GM19468 (cell line): ENCODE data around the gene C1QBP.
"Not testable (repeated sequence)": the region's sequence is repeated elsewhere in the genome, so short reads cannot be mapped to it uniquely, and the experiment has no call there.

Experiments
- ATAC-seq: cut with Tn5 transposase; IDR thresholded peaks from one replicate; pipeline ENCODE4 v1.9.1; 2021; ENCODE audit warnings: mild to moderate bottlenecking, moderate library complexity, moderate number of reproducible peaks; ENCODE audit not compliant: unreplicated experiment; ENCODE audit errors: extremely low read depth

Gene C1QBP

DNA sequence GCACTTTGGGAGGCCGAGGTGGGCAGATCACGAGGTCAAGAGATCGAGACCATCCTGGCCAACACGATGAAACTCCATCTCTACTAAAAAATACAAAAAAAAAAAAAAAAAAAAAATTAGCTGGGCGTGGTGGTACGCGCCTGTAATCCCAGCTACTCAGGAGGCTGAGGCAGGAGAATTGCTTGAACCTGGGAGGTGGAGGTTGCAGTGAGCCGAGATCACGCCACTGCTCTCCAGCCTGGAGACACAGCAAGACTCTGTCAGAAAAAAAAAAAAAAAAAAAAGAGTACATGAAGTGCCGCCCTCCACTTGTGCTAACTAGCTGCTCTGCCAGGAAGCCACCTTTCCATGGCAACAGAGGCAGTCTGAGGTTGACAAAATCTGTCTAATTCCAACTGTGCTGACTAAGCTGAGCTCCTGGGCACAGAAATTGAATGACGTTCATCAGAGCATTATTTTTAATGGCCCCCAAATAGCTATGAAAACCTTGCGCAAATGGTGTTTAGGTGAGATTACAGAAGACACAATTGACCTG is 3.1 kb downstream of the C1QBP start:
- ATAC-seq, result not testable (repeated sequence)

DNA sequence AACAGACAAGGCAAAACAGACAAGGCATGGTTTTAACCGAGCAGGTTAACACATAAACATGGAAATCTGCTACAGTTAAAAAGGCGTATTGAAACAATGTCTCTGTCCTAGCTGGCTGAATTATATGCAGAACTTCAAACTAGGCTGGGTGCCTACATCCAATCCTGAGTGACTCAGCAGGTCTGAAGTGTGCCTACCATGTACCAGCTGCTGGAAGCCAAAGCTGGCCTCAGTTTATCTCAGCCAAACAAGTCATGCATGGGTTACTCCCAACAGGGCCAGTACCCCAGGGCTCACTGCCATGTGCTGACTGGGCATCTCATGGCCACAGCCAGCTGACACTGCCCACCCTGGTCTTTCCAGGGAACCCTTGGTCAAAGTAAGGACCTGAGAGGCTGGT is 4.0 kb downstream of the C1QBP start:
- ATAC-seq, result no peak

DNA sequence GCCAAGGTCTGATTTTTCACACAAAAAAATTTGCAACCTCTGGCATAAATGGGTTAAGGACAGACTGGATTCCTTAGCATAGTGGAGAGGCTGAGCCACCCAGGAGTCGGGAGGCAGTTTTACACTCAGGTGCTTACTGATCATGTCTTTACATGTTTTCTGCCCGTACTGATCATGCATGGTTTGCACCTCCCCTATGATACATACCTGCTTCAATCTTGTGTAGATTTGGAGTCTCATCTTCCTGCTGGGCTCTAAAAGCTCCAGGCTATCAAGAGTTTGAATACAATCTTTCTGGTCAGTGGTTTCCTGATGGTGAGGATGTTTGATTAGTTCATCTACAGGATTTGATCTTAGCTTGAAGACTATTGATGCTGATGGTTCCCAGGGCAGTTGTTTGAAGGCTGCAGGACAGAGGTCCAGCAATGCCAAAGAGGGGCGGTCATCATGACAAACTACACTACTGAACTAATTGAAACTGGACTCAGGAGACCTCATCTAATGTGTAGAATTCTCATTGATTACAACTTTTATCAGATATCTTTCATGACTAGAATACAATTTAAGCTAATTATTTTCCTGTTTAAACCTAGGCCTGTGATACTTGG is 6.9 kb downstream of the C1QBP start:
- ATAC-seq, result no peak

DNA sequence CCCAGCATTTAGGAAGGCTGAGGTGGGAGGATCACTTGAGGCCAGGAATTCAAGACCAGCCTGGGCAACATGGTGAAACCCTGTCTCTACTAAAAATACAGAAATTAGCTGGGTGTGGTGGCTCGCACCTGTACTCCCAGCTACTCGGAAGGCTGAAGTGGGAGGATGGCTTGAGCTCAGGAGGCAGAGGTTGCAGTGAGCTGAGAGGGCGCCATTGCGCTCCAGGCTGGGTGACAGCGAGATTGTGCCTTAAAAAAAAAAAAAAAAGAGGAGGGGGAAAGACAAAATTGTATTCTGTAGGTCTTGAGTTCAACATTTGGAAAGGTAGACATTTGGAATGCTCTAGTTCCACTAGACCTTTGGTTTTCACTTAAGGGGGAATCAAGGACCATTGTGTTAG is 7.7 kb downstream of the C1QBP start:
- not testable (repeated sequence) for ATAC-seq

DNA sequence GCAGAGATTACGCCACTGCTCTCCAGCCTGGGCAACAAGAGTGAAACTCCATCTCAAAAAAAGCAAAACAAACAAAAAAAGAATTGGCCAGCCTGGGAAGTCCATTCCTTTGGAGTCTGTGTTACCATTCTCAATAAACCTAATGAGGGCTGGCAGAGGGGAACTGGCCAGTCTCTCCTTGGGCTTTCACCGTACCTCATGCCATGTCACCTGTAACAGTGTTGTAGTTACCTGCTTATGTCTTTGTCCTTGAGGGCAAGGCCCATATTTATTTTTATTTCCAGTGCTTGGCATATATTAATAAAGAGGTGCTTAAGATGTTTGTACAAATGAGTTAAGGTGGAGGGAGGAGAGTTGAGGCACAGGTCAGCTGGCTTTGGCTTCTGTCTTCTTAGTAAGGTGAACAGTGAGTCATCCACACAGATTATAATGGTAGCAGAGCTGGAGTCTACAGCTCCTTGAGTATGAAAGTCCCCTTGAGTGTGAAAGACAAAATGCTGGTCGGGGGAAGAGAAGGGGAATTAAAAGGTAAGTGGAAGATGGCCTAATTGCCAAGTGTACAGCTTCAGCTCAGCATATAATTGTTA is 8.4 kb downstream of the C1QBP start:
- no peak for ATAC-seq

DNA sequence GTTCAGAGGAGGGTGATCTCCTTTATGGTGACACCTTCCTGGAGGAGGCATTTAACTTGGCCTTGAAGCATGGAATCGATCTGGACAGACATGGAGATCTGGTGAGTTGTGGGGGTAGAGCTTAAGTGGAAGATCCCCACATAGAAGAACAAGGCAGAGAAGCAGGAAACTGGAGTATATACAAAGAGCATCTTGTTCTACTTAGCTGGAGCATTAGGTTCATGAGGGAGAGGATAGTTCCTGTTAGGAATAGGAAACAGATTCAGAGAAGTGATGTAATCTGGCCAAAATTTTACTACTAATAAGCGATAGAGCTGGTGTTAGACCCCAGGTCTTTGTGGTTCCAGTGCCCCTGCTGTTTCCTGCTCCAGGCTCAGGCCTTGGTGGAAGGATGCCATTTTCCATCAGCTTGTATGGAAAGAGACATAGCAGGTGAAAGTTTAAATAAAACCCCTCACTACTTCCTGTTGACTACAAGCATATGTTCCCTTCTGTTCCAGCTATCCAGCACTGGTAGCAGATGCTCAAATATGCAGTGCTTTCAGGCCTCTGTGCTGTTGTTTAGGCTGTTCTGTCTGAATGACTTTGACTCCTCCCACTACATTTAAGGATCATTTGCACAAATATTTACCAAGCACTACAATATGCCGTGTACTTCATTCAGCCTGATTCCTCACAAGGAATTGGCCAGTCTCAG is 9.6 kb downstream of the C1QBP start:
- no peak for ATAC-seq

DNA sequence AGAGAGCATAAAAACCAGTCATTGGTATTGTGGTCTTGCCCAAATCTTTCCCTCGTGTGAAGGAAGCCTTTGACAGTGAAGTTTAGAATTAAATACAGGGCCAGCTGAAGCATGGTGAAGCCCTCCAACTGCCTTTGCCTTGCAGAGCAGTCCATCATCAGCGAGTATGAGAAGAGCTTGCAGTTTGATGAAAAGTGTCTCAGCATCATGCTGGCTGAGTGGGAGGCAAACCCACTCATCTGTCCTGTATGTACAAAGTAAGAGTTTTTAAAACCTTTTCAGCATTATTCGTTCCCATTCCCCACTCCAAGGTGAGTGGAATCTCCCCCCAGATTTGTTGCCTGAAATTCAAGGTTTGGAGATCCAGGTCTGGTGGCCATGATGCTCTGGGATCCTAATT is 13.1 kb downstream of the C1QBP start:
- ATAC-seq, result no peak

DNA sequence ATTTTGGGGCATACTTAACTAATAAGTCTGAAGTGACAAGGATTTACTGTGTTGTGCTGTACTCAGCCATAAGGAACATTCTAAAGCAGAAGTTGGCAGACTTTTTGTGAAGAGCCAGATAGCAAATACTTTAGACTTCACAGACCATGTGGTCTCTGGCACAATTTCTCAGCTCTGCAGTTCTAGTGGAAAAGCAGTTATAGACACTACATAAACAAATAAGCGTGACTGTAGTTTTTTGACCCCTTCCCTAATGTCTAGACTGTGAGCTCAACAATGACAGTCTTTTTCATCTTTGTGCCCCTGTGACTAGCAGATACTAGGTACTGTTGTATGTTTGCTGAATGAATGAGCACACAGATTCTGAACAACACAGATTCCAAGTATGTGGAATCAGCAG is 14.0 kb downstream of the C1QBP start:
- ATAC-seq, result no peak

DNA sequence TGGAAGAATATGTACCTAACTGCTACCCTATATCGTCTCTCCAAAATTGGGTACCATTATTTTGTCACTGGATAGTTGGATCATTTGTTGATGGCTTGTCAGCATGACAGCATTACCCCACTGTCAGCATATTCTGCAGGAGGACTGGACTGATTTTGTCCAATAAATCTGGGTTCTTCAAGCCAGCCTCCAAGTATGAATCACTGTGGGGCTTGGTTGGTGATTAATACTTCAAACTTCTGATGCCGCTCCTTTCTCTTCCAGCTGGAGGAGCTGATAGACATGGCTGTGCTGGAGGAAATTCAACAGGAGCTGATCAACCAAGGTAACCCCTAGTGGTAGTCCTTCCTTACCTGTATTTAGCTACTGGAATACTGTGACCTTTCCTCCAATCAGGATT is 16.4 kb downstream of the C1QBP start:
- ATAC-seq, result no peak

DNA sequence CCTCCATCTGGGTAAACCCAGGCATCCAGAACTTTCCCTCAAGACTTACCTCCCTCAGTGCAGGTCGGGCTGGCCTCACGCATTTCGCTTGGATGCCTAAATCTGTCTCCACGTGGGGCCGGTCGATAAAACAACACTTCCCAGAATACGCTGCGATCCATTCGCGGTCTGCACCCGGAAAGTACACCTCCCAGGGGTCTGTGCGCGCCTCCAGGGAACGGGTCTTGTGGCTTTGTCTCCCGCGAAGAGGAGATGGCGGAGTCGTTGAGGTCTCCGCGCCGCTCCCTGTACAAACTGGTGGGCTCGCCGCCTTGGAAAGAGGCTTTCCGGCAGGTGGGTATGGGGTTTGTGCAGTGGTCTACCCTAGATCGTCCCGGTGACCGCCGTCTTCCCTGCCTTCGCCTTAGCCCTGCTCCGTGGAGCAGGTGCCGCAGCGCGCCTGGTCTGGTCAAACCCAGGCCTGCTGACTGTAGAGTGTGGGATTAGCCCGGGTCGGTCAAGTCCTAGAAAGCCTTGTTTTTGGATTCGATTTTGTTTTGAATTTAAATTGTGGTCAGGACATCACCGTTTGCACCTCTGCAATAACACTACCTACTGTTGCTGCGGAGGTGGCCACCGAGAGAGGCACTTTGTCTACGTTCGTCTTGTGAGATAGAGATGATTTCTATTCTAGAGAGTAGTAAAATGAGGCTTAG is 18.8 kb downstream of the C1QBP start, which contains the start of gene RPAIN:
TSS of gene RPAIN (plus strand) at position 224 of the 695 bp plus-strand sequence. CDS start at position 253, 29 bp downstream.
- peak; percentile 19 for ATAC-seq

DNA sequence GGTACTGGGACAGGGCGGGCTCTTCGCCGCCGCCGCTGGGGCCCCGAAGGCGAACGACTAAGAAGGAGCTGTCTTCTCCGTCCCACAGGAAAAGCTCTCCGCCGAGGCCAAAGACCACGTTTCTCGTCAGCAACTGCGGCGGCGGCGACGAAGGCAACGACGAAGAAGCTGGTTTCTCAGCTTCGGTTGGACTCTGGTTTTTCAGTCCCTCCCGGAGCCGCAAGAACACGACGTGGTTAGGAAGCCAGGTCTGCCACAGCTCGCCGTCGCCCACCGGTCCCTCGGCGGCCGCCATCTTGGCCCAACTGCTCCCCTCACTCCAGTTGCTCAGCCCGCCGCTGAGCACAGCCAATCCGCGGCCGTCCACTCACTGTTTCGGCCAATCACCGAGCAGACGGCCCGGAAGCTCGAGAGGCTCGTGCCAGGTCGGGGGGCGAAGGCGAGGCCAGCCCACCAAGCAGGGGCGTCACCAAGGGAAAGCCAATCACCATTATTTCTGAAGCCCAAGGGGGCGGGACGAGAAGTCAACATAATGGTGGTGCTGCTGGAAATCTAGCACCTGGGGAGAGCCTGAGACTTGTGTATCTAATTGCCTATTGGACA is 19.5 kb downstream of the C1QBP start, which contains the start of gene NUP88:
TSS of gene NUP88 (minus strand) at position 307 of the 603 bp plus-strand sequence. CDS start at position 295, 12 bp downstream.
- peak; percentile 53 for ATAC-seq

DNA sequence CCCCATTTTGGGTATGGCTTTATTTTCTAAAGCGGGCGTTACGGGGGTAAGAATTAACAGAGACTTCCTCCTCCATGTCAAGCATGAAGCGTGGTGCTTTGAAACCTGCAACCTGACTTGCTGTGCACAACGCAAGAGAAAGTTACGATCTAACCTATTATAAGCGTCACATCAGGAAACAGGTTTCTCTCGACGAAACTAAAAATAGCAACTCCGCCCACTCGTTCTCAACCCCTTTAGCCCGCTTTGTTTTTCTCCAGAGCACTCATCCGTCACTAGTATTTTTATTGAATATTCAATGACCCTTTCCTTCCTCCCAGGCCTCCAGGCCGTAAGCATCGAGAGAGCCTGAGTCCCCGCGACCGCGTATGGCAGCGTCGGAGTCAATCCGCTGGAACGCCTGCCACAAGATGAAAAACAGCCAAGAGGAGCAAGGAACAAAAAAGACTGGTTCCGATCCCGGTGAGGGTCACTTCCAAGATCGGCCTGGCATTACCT is 20.0 kb downstream of the C1QBP start:
- ATAC-seq, result no peak

DNA sequence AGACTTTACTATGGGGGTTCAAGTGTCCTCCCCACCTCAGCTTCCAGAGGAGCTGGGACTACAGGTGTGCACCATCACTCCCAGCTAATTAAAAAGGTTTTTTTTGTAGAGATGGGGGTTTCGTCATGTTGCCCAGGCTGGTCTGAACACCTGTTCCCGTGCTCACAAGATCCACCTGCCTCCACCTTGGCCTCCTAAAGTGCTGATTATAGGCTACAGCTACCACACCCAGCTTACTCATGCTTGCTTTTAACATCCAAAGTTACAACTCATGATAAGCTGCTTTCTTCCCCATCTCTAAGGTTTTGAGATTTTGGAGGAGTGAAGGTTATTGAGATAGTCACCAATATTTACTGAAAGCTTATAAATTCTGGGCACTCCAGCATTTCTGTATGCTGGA is 22.1 kb downstream of the C1QBP start:
- no peak for ATAC-seq

DNA sequence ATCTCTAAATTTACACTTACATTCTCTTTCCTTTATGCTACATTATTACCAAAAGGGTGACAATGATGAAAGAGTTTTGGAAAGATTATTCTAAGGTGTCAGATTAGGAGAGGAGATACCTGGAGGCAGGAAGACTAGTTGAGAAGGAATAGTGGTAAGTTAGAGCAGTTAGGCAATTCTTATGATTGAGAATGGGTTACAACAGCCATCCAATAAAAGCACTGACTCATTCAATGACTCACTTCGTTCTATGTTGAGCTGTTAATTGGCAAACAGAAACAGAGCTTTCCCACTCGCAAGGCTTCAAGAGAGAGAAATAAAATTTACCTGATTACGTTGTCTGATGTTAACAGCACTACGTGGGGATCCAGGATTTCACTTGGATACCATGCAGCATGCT is 25.3 kb downstream of the C1QBP start:
- no peak for ATAC-seq

DNA sequence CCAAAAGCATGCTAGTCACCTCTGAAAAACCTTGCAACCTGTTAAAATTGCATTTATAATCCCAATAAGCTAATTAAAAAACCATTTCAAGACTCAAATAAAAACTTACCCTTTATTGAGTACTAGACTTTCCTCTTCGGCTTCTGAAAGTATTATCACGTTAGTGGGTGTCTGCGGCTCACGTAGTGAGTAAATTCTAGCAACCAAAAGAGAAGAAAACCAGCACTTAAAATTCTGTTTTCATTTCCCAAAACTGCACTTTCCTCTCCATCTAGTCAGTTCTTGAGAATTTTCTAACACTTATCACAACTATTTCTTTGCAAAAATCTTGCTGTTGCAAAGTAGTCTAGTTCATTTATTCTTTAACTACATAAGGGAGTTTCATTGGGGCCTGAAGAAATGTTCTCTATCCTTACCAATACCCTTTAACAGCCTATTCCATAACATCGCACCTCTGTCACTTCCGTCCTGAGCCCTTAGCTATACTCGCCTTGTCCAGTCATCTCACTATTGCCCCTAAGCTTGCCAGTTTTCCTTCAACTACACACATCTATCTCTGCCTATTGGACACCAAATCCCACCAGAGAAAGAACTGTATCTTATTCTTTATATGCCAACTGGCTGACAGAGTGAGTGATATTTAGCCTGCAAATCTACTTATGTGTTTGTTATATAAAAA is 28.2 kb downstream of the C1QBP start:
- no peak for ATAC-seq

DNA sequence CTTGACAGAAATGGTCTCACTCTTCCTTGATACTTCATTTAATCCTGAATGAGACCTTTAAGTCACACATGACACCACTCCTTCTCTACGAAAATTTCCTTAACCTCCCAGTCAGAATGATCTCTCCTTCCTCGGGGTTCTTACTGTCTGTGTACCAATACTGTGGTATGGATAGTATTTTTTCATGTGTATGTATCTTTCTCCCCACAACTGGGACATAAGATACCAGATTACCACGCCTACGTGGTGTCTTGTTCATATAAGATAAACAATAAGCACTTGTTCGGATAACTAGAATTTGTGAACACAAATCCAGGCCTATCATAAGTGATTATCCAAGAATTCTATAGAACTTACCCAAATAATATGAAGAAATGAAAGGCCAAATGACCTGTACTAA is 30.8 kb downstream of the C1QBP start:
- no peak for ATAC-seq

DNA sequence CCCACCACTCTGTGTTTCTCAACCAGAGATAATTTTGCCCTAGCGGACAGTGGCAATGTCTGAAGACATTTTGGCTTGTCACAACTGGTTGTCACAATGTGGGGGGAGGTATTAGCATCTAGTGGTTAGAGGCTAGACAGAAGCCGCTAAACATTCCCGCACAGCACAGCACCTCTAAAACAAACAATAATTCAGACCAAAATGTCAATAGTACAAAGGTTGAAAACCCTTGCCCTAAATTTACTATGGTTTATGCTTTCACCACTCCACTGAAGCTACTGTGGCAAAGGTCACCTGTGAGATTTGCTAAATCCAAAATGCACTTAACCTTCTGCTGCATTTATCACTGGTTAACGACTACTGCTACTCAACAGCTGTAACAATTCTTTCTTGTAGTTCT is 33.6 kb downstream of the C1QBP start:
- ATAC-seq, result no peak

DNA sequence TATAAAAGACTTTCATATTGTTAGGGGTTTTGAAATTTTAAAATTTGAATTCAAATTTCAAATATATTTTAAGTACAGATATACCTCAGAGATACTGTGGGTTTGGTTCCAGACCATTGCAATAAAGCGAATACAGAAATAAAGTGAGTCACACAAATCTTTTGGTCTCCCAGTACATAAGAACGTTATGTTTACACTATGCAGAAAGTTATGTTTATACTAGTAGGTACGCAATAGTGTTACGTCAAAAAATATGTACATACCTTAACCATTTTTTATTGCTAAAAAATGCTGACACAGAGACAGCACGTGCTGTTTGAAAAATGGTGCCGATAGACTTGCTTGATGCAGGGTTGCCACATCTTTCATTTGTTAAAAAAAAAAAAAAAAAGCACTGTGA is 39.2 kb downstream of the C1QBP start:
- no peak for ATAC-seq

DNA sequence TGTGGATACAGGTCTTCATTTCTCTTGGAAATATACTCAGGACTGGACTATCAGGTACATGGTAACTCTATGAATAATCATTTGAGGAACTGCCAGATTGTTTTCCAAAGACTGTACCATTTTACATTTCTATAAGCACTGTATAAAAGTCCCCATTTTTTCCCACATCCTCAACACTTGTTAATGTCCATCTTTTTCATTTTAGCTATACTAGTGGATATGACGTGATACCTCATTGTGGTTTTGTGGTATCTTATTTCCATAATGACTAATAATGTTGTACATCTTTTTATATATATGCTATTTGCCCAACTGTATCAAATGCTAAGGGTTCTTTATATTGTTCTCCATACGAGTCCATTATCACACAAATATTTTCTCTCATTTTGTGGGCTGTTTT is 42.3 kb downstream of the C1QBP start:
- ATAC-seq, result no peak

DNA sequence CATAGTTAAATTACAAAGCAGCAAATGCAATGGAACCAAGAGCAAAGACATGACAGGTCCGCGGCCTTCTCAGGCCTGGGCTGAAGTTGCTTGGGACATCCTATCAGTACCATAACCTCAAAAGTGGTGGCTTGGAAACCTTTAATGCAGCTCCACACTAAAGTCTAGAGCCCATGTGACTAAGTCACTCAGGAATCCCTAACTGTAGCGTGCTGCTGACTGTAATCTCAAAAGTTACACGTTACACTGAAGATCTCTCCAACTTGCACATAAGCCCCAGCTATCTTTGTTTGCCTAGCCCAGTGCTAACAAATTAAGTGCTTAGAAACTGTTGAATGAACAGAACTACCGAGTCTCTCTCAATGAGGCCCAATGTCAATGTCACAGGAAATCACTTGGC is 47.3 kb downstream of the C1QBP start:
- no peak for ATAC-seq
